Stimulated activated CD8-positive, alpha-beta memory T cell treated with anti-CD3 and anti-CD28 coated beads, Interleukin-2, amount 100 ng/mL, for 1 hour (primary cell): ENCODE results near the gene PVALEF.
A peak's percentile ranks its signal among the peaks of the same experiment; 100 is the strongest.

Source experiments
- DNase-seq, 2 donors: peaks; one replicate each; pipeline ENCODE4 v3.0.0-alpha.2; 2020; ENCODE audit warnings: low read depth in 2 of 2

Gene PVALEF

GRCh38 chr17:81128774-81129173, 36.5 kb upstream of the PVALEF start:
- DNase-seq: no peak

GRCh38 chr17:81129289-81129688, 36.0 kb upstream of the PVALEF start:
- no peak for DNase-seq

- DNase-seq: no peak
These were observed 35.5 kb upstream of the PVALEF start for GRCh38 chr17:81129711-81130367.

GRCh38 chr17:81130385-81131361, 34.6 kb upstream of the PVALEF start:
- DNase-seq: no peak

- no peak for DNase-seq
These were observed 33.7 kb upstream of the PVALEF start for GRCh38 chr17:81131486-81132196.

- DNase-seq: no peak
These were observed 33.1 kb upstream of the PVALEF start for GRCh38 chr17:81132197-81132540.

- no peak for DNase-seq
These were observed 32.3 kb upstream of the PVALEF start for GRCh38 chr17:81132770-81133723.

GRCh38 chr17:81134064-81134781, 31.1 kb upstream of the PVALEF start:
- DNase-seq: no peak

GRCh38 chr17:81135505-81136278, 29.6 kb upstream of the PVALEF start:
- no peak for DNase-seq

GRCh38 chr17:81136366-81136765, 28.9 kb upstream of the PVALEF start:
- DNase-seq: no peak

- no peak for DNase-seq
These were observed 28.1 kb upstream of the PVALEF start for GRCh38 chr17:81137248-81137647.

- DNase-seq: no peak
These were observed 27.2 kb upstream of the PVALEF start for GRCh38 chr17:81138083-81138482.

GRCh38 chr17:81138500-81138899, 26.8 kb upstream of the PVALEF start:
- DNase-seq: no peak

- no peak for DNase-seq
These were observed 25.9 kb upstream of the PVALEF start for GRCh38 chr17:81139428-81139827.

GRCh38 chr17:81140018-81140417, 25.3 kb upstream of the PVALEF start:
- DNase-seq: no peak

- DNase-seq: no peak
These were observed 24.6 kb upstream of the PVALEF start for GRCh38 chr17:81140695-81141094.

- peak in 1 of 2 donors; percentile 32 for DNase-seq
These were observed 22.8 kb upstream of the PVALEF start for GRCh38 chr17:81142301-81143199.

- no peak for DNase-seq
These were observed 22.1 kb upstream of the PVALEF start for GRCh38 chr17:81143200-81143527.
